Tibial nerve (tissue), 4 donors: ENCODE data around the gene ADAMTS4. TPM values are rescaled to one million over a fixed set of nuclear protein-coding genes. Genes with fewer than 3 reads are reported as not detected.

Experiments
- DNase-seq, 2 donors: peaks; one replicate each; pipeline ENCODE4 v3.0.0-alpha.2; 2019; ENCODE audit warnings: low spot score in 2 of 2
- H3K27ac ChIP-seq, 4 donors: fragments of 200-600 bp; sonication (generic) in 3 of 4; one replicate each; pipeline ENCODE4 v1.5.1; 2017 to 2019; ENCODE audit warnings: mild to moderate bottlenecking in 1 of 4
- H3K27me3 ChIP-seq, 2 donors: fragments of 200-600 bp; sonication (generic) in 1 of 2; one replicate each; pipeline versions ENCODE4 v1.5.1 to v1.6.0; 2017 to 2019
- H3K36me3 ChIP-seq, 3 donors: fragments of 200-600 bp; sonication (generic); one replicate each; pipeline ENCODE4 v1.5.1; 2018 to 2019
- H3K4me1 ChIP-seq, 4 donors: fragments of 200-600 bp; sonication (generic) in 3 of 4; one replicate each; pipeline ENCODE4 v1.5.1; 2017 to 2019
- H3K4me3 ChIP-seq, 4 donors: fragments of 200-600 bp; sonication (generic) in 3 of 4; one replicate each; pipeline ENCODE4 v1.5.1; 2017 to 2019; ENCODE audit warnings: mild to moderate bottlenecking in 1 of 4, moderate library complexity in 1 of 4
- H3K9me3 ChIP-seq, 4 donors: fragments of 200-600 bp; sonication (generic) in 3 of 4; one replicate each; pipeline ENCODE4 v1.5.1; 2017 to 2019
- EP300 ChIP-seq, 2 donors: sonication (generic); formaldehyde crosslinking; IDR thresholded peaks; one replicate each; pipeline ENCODE4 v1.6.1; 2017; ENCODE audit warnings: antibody characterized with exemption in 2 of 2, mild to moderate bottlenecking in 1 of 2
- POLR2A ChIP-seq, 2 donors: fragments of 450-650 bp; IDR thresholded peaks; one replicate each; pipeline ENCODE4 v1.6.1; 2017; ENCODE audit warnings: antibody characterized with exemption in 2 of 2, mild to moderate bottlenecking in 2 of 2, moderate library complexity in 2 of 2
- WGBS, 2 donors: methylation state at CpG; one replicate each; pipeline ENCODE4 v1.1.5; 2018; 5-methylcytosine and 5-hydroxymethylcytosine counted together
- total RNA-seq, 4 donors: library from RNA; depleted of rRNA; stranded (reverse); fragments of >200 nt; gene quantifications; one replicate each; pipeline ENCODE4 v1.1.0, GENCODE V29; 2016
- TF ChIP-seq, protein P1 (sequence below), 5 experiments: fragments of 200-600 bp in 3 of 5; fragments of 450-650 bp in 2 of 5; sonication (generic) in 3 of 5; IDR thresholded peaks; one replicate each; pipeline ENCODE4 v1.5.1; 2016 to 2019; ENCODE audit warnings: antibody characterized with exemption in 5 of 5, mild to moderate bottlenecking in 3 of 5, moderate library complexity in 2 of 5

Gene ADAMTS4
- total RNA-seq, 4 donors from 2014 or later = 9.0 to 54.9 (median 19.5) TPM

DNA sequence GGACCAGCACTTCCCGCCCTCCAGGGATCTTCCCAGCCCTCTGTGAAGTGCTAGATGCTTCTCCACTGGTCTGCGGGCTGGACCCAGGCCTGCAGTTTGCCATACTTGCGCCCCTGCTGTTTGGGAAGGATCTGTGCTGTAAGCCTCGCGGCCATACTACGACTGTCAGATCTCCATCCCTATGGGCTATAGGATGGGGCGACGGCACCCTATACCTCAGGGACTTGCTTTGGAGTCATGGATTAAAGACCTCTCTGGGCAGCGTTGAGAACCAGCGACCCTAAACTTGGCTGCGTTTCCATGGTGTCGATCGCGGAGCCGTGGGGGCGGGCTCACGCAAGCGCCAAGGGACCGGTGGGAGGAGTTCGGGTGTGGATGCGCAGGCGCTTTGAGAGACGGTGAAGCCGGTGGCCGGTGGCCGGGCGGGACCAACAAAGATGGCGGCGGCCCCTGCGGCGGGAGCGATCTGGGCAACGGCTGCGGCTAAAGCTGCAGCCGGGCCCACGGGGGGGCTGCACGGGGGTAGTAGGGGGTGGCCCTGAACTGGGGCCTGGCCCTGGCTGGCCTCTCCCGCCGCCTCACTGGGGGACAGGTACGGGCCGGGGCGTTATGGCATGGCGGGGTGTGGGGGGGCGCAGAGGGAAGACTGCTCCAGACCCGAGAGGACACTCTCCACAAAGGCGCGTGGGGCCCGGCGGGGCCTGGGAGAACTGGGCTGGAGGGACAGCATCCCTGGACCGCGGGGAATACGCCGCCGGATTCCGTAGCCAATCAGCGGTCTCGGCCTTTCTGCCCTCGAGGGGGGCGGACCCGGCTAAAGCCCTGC lies 39.6 kb downstream of the ADAMTS4 start, which contains the start of gene USP21:
TSS of gene USP21 (plus strand) at position 414 of the 826 bp plus-strand sequence. CDS start 1,141 bp downstream, outside the sequence.
- DNase-seq = peak; percentile 84 to 88
- Histone ChIP-seq H3K9me3 (no peaks in the 10 kb centered on the region), H3K27ac (peak within 1 kb of the TSS; percentile 71 to 95 (median 88)), H3K36me3 (peaks cover 0 to 54% (median 0%) of the 10 kb centered on the region in 3 donors), H3K27me3 (no peaks in the 10 kb centered on the region), H3K4me3 (peak within 1 kb of the TSS; percentile 73 to 96 (median 91)), H3K4me1 (peaks cover 0 to 51% (median 23%) of the 10 kb centered on the region in 4 donors)
- TF ChIP-seq, protein P1, sequence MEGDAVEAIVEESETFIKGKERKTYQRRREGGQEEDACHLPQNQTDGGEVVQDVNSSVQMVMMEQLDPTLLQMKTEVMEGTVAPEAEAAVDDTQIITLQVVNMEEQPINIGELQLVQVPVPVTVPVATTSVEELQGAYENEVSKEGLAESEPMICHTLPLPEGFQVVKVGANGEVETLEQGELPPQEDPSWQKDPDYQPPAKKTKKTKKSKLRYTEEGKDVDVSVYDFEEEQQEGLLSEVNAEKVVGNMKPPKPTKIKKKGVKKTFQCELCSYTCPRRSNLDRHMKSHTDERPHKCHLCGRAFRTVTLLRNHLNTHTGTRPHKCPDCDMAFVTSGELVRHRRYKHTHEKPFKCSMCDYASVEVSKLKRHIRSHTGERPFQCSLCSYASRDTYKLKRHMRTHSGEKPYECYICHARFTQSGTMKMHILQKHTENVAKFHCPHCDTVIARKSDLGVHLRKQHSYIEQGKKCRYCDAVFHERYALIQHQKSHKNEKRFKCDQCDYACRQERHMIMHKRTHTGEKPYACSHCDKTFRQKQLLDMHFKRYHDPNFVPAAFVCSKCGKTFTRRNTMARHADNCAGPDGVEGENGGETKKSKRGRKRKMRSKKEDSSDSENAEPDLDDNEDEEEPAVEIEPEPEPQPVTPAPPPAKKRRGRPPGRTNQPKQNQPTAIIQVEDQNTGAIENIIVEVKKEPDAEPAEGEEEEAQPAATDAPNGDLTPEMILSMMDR (IDR thresholded peaks at IDR 0.05) = peak in 3 of 5 experiments; percentile 19 to 32 (median 22)
- peak; percentile 32 to 63 for TF ChIP-seq POLR2A (IDR thresholded peaks at IDR 0.05)
- TF ChIP-seq EP300 (IDR thresholded peaks at IDR 0.05) = peak; percentile 30 to 90
- WGBS, 2 donors = 0 to 2% methylated on average over 55 to 59 of the region's 60 CpGs

DNA sequence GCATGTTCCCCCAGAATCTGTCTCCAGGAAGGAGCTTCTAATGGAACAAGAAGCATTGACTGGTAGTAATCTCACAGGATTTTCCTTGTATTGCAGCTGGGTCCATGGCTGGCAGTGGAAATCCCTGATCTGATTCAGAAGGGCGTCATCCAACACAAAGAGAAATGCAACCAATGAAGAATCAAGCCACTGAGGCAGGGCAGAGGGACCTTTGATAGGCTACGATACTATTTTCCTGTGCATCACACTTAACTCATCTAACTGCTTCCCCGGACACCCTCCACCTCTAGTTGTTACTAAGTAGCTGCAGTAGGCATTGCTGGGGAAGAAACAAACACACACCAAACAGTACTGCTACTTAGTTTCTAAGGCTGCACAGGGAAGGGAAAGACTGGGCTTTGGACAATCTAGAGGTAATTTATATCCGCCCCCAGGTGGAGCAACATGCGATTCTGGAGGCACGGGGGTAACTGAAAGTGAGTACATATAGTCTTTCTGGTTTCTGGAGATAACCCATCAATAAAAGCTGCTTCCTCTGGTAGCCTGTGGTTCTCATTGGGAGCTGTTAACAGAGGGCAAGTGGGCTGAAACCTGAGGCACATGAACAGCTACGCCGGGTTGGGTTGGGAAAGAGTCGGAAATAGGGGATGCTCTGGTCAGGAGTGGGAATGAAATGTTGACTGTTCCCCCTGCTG lies 40.4 kb downstream of the ADAMTS4 start:
- TF ChIP-seq, protein P1 (IDR thresholded peaks at IDR 0.05) = no peak
- H3K36me3 ChIP-seq = peaks cover 0 to 47% (median 0%) of the 10 kb centered on the region in 3 donors
- whole genome bisulfite sequencing, 2 donors = 75 to 77% methylated on average over 9 of the region's 9 CpGs
- H3K4me3 ChIP-seq = peak overlapping the region in 3 of 4 donors; percentile 73 to 93 (median 89)
- H3K9me3 ChIP-seq = no peaks in the 10 kb centered on the region
- H3K4me1 ChIP-seq = peaks cover 0 to 52% (median 24%) of the 10 kb centered on the region in 4 donors
- no peak for DNase-seq
- no peaks in the 10 kb centered on the region for H3K27me3 ChIP-seq
- peak overlapping the region; percentile 71 to 95 (median 88) for H3K27ac ChIP-seq

DNA sequence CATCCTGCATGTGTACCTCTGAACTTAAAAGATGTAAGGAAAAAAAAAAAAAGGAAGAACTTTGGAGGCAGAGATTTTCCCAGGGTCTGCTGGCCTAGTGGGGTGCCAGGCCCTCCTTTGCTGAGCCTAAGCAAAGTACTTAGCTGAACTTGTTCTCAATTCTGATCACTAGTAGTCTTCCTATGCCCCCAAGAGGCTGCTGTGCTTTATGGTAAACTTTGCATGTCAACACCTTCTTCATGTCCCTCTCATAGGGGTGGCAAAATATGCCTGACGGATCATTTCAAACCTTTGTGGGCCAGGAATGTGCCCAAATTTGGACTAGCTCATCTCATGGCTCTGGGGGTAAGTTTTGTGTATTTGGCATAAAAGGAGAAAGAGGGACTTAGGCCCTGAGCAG lies 41.0 kb downstream of the ADAMTS4 start:
- H3K4me3 ChIP-seq = no peak overlapping the region
- TF ChIP-seq POLR2A (IDR thresholded peaks at IDR 0.05) = no peak
- H3K27ac ChIP-seq = no peak overlapping the region
- 79 to 87% methylated on average over 1 of the region's 1 CpG for whole genome bisulfite sequencing, 2 donors
- H3K4me1 ChIP-seq = peaks cover 0 to 57% (median 24%) of the 10 kb centered on the region in 4 donors
- H3K9me3 ChIP-seq = no peaks in the 10 kb centered on the region
- H3K36me3 ChIP-seq = peaks cover 0 to 41% (median 0%) of the 10 kb centered on the region in 3 donors
- no peaks in the 10 kb centered on the region for H3K27me3 ChIP-seq
- DNase-seq = no peak

DNA sequence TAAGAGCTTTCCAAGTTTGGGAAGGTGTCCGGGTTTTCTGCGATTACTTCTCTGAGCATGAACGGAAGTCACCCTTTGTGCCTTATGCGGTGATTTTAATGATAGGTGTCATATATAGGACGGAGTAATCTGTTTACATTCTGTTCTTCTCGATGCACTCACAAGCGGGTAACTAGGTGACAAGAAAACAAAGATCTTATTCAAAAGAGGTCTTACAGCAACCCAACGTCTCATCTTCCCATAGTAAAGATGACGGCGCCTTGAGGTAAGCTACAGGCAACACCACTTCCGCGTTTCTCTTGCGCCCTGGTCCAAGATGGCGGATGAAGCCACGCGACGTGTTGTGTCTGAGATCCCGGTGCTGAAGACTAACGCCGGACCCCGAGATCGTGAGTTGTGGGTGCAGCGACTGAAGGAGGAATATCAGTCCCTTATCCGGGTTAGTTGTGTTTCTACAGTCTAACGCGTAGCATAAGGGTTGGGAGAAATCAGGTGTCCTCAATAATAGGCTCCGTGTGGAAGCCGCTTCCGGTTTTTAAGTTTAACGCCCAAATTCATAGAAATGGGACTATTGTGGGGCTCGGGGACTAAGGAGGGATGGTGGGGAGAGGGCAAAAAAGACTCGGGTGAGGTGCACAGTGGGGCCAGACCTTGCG lies 45.0 kb downstream of the ADAMTS4 start, which contains the start of gene UFC1:
TSS of gene UFC1 (plus strand) at position 297 of the 656 bp plus-strand sequence. CDS start at position 317, 20 bp downstream.
- H3K27ac ChIP-seq = peak within 1 kb of the TSS; percentile 92 to 98 (median 94)
- peak; percentile 66 to 80 for DNase-seq
- H3K36me3 ChIP-seq = peaks cover 0 to 17% (median 0%) of the 10 kb centered on the region in 3 donors
- TF ChIP-seq POLR2A (IDR thresholded peaks at IDR 0.05) (peak; percentile 10 to 23), EP300 (IDR thresholded peaks at IDR 0.05) (peak in 1 of 2 donors; percentile 88)
- TF ChIP-seq, protein P1 (IDR thresholded peaks at IDR 0.05) = peak in 1 of 5 experiments; percentile 12
- WGBS, 2 donors = 1% methylated on average over 33 of the region's 33 CpGs
- peaks cover 0 to 25% (median 13%) of the 10 kb centered on the region in 4 donors for H3K4me1 ChIP-seq
- H3K9me3 ChIP-seq = no peaks in the 10 kb centered on the region
- peak within 1 kb of the TSS; percentile 57 to 84 (median 70) for H3K4me3 ChIP-seq
- H3K27me3 ChIP-seq = no peaks in the 10 kb centered on the region

DNA sequence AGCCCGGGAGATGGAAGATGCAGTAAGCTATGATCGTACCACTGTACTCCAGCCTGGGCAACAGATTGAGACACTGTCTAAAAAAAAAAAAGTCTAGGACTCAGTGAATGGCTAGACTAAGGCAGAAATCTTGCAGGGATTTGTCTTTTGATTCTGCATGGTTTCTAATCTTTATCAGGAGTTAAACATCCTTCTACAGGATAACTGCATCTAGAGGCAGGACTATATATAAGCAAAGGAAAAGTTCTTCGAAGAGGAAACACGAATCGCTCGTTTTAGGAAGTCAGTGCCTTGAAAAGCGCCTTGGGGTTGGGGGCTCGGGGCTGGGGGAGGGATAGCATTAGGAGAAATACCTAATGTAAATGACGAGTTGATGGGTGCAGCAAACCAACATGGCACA lies 45.7 kb downstream of the ADAMTS4 start:
- no peak for DNase-seq
- Histone ChIP-seq H3K4me1 (peaks cover 0 to 20% (median 10%) of the 10 kb centered on the region in 4 donors), H3K4me3 (peak overlapping the region; percentile 57 to 84 (median 70)), H3K27ac (peak overlapping the region; percentile 92 to 98 (median 94)), H3K36me3 (peaks cover 0 to 15% (median 0%) of the 10 kb centered on the region in 3 donors), H3K9me3 (no peaks in the 10 kb centered on the region), H3K27me3 (no peaks in the 10 kb centered on the region)
- 18 to 20% methylated on average over 9 of the region's 9 CpGs for WGBS, 2 donors
- no peak for TF ChIP-seq POLR2A (IDR thresholded peaks at IDR 0.05)
- TF ChIP-seq, protein P1 (IDR thresholded peaks at IDR 0.05) = no peak
- no peak for TF ChIP-seq EP300 (IDR thresholded peaks at IDR 0.05)
